Femur (tissue), 1 donor: ENCODE results near the gene RNF186.
"Not testable (repeated sequence)": the region's sequence is repeated elsewhere in the genome, so short reads cannot be mapped to it uniquely, and the experiment has no call there.

ENCODE experiments used
- DNase-seq: peaks from one replicate; pipeline ENCODE4 v3.0.0-alpha.2; 2017

RNF186 gene

GRCh38 chr1:19792237-19793002, 22.7 kb downstream of the RNF186 start:
- no peak for DNase-seq

GRCh38 chr1:19790061-19790975, 24.8 kb downstream of the RNF186 start:
- DNase-seq = not testable (repeated sequence)

- no peak for DNase-seq
These were observed 28.1 kb downstream of the RNF186 start for GRCh38 chr1:19786988-19787423.

DNA sequence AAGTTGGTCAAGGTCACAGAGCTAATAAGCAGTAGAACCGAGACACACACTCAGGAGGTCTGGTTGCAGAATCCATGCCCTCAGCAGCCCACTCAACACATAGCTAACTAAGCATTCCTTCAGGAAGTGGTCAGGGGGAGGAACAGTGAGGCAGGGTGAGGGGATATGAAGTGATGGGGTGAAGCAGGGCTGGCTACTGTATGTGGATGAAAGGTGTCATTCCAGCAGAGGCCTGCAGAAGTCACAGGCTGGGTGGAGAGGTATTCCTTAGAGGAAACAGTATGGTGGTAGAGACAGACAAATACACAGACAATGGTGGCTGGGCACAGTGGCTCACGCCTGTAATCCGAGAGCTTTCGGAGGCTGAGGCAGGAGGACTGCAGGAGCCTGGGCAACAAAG, 29.4 kb downstream of the RNF186 start:
- no peak for DNase-seq

GRCh38 chr1:19780267-19780877, 34.7 kb downstream of the RNF186 start:
- DNase-seq = no peak

DNA sequence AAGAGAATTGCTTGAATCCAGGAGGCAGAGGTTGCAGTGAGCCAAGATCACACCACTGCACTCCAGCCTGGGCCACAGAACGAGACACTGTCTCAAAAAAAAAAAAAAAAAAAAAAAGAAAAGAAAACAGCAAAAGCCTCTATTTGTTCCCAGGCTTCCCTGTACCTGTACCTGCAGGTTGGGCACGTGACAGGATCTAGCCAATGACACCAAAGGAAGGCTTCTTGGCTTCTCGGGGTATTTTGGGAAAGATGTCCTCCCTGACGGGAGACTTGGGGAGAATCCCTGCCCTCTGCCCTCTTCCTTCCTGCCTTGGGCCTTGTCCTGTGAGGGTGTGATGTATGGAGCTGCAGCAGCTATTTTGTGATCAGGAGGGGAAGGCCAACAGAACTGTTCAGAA, 38.1 kb downstream of the RNF186 start:
- DNase-seq = no peak

GRCh38 chr1:19776287-19776686, 38.8 kb downstream of the RNF186 start:
- no peak for DNase-seq

- DNase-seq = no peak
These were observed 39.3 kb downstream of the RNF186 start for GRCh38 chr1:19775831-19776230.

GRCh38 chr1:19775317-19775716, 39.8 kb downstream of the RNF186 start:
- no peak for DNase-seq

GRCh38 chr1:19774180-19774785, 40.8 kb downstream of the RNF186 start:
- no peak for DNase-seq

DNA sequence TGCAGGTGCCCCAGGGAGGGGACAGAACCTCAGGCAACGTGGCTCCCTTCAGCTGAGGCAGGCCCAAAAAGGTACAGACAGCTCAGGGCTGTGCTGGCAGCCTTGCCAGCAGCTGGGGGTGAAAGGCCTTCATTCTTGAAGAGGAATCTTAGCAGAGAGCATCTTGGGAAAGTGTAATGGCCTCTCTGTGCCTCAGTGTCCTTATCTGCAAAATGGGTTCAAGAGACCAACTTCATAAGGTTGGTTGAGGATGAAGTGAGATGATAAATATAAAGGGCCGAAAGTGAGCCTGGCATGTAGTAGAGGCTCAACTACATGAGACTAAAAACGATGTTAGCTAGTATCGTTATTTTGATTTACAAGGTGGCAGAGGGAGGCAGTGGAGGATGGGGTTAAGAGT, 41.6 kb downstream of the RNF186 start:
- no peak for DNase-seq

DNA sequence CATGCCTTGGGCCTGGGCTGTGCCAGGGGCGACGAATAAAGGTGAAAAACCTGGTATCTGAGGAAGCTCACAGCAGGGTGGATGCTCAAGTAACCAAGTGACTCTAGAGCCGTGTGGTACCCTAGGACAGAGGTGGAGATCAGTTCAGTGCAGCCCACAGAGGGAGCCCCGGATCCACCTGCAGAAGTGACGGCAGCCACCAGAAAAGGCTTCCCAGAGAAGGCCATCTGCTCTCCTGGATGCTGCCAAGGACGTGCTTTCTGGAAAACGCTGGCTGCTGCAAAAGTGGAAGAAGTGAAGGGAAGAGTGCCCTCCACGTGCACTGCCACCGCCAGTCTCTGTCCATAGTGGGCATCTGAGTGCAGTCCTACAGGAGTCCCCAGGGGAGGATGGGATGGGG, 43.0 kb downstream of the RNF186 start:
- DNase-seq = no peak

GRCh38 chr1:19771350-19771749, 43.7 kb downstream of the RNF186 start:
- no peak for DNase-seq

- no peak for DNase-seq
These were observed 44.5 kb downstream of the RNF186 start for GRCh38 chr1:19770436-19771190.

DNA sequence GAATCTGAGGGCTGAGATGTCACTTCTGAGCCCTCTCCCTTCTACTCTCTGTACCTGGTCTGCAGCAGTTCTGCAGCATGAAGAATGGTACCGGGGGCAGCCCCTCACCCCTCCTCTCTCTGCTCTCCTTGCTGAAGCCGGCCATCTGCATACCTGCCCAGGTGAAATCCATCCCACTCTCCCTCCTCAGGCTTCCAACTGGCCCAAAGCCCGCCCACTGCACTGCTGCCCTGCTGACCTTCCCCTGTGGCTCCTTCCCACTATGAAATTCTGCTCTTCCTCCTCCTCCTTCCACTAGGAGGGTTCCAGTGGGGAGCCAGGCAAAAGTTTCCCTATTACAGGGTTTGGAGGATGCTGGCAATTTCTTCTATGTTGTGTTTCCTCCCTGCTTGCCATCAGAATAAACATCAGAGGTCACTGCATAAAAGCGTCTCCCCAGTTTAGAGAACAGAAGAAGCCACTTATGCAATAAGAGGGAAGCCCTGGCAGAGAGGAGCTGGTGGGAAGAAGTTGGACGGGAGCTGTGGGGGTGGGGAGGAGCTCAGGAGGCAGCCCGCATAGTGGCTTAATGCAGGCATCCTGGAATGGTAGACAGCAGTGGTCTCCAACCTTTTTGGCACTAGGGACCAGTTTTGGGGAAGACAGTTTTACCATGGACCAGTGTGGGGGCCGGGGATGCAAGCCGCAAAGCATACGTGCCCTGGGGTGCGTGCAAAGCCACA, 45.7 kb downstream of the RNF186 start:
- no peak for DNase-seq

DNA sequence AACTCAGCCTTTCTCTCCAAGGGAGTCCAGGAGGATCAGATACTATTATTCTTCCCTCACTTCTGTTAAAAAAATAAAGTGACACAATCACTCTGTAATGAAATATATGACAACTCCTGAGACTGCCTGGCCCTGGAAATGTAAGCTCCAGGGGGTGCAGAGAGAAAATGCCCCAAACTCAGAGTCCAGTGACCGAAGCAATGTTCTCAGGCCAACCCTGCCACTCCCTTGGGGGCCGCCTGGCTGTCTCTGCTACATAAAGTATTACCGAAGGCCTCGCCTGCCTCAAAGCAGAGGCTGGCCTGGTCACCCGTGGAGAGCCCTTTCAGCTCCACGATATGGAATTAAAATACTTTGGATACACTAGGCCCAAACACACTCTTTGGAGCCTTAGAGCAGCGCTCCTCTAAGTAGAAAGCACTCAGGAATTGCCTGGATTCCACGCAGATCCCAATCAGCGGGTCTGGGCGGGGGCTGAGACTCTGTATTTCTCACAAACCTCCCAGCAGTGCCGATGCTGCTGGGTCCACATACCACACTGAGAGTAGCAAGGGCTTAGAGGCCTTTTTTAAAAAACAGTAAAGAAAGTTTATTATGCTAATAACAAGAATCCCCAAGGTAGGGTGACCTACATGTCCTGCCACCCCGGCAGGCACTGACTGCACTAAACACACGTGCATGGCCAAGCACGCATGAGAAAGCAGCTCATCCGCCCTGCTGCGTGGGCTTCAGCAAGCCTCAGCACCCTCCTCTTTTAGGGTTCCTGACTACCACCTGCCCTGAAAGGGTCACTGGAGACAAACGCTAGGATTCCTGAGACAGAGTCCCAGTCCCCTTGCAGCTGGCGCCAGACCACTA, 46.5 kb downstream of the RNF186 start:
- no peak for DNase-seq

- no peak for DNase-seq
These were observed 49.5 kb downstream of the RNF186 start for GRCh38 chr1:19765623-19766022.

DNA sequence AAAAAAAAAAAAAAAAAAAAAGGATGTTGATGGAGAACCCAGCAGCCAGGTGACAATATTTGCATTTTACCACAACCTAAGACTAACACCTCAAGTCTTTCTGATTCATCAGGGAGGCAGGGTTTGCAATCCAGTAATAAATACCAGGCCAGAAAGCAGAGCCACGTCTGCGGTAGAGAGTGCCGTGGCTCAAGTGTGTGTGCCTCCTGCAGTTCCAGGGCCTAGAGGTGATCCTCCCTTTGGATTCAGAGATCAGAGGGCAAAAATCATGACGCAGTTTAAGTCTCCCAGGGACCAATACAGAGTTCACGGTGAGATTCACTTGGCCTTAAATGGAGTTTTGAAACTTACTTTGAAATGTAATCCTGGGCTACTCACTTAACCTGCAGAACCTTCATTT, 50.2 kb downstream of the RNF186 start:
- no peak for DNase-seq
